Epithelial cell of proximal tubule (primary cell): ENCODE measurements around the gene P2RX3. TPM values are rescaled to one million over a fixed set of nuclear protein-coding genes. Genes with fewer than 3 reads are reported as not detected.

ENCODE experiments used
- DNase-seq: peaks from one replicate; pipeline ENCODE4 v3.0.0-alpha.2; 2011; ENCODE audit warnings: low read depth
- H3K4me3 ChIP-seq: 2 replicates; pipeline ENCODE4 v1.5.1; 2011; ENCODE audit warnings: low read depth, mild to moderate bottlenecking, low read length
- CTCF ChIP-seq: conservative IDR thresholded peaks from 2 replicates; pipeline ENCODE4 v1.5.1; 2012; ENCODE audit warnings: low read depth, mild to moderate bottlenecking, low read length
- total RNA-seq: library from RNA; depleted of rRNA; stranded (reverse); fragments of >200 nt; gene quantifications from 2 replicates; pipeline ENCODE4 v1.2.3, GENCODE V29; 2015

The P2RX3 gene
- total RNA-seq, 1 donor from 2014 or later: not detected

GRCh38 chr11:57306161-57306876, 31.8 kb upstream of the P2RX3 start:
- TF ChIP-seq CTCF: no peak

GRCh38 chr11:57306940-57307565, 31.1 kb upstream of the P2RX3 start:
- TF ChIP-seq CTCF: no peak
- no peak for DNase-seq
- H3K4me3 ChIP-seq: no peak overlapping the region

More at GRCh38 chr11:57306161-57306876, 31.8 kb upstream of the P2RX3 start:
- H3K4me3 ChIP-seq: no peak overlapping the region
- DNase-seq: no peak

GRCh38 chr11:57307666-57308270, 30.4 kb upstream of the P2RX3 start:
- no peak for TF ChIP-seq CTCF
- no peak overlapping the region for H3K4me3 ChIP-seq
- no peak for DNase-seq

GRCh38 chr11:57308426-57309060, 29.6 kb upstream of the P2RX3 start:
- no peak for DNase-seq
- no peak overlapping the region for H3K4me3 ChIP-seq
- TF ChIP-seq CTCF: no peak

- no peak for TF ChIP-seq CTCF
- DNase-seq: no peak
- no peak overlapping the region for H3K4me3 ChIP-seq
These were observed 28.8 kb upstream of the P2RX3 start for GRCh38 chr11:57309106-57310059.

- TF ChIP-seq CTCF: no peak
- peak overlapping the region; percentile 51 for H3K4me3 ChIP-seq
- no peak for DNase-seq
These were observed 28.1 kb upstream of the P2RX3 start for GRCh38 chr11:57310091-57310490.
